Measurements from ENCODE around the gene STOX2.

The STOX2 gene

DNA sequence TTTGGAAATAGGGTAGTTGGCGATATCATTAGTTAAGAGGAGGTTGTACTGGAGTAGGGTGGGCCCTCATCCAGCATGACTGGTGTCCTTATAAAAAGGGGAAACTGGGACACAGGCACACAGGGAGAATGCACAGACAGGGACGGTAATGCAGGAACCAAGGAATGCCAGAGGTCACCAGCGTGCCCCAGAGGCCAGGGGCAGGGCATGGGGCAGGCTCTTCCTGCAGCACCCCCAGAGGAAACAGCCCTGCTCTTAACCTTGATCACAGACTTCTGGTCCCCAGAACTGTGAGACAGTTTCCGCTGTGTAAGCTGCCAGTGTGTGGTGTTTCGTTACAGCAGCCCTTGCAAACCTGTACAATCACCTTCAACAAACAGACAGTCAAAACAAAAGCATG lies 15.9 kb upstream of the STOX2 start:
- no peak for DNase-seq (ENCODE audit: low read depth)

DNA sequence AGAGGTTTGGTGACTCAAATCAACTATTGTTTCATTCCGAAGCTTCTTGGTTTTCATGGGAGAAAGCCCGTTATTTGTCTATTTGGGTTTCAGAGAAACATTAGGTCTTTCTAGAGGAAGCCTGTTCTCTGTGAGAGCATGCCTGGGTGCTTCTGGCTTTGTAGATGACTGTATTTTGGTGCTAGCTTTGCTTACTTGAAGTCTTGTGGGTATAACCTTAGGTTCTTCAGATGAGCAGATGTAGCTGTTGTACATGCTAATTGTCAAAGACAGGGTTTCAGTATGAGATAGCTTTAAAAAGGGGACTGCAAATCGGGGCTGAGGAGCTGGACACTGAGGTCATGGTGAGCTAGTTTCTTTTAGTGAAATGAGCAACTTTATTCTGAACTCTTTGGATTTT lies 7.9 kb upstream of the STOX2 start:
- DNase-seq (ENCODE audit: low read depth): no peak

DNA sequence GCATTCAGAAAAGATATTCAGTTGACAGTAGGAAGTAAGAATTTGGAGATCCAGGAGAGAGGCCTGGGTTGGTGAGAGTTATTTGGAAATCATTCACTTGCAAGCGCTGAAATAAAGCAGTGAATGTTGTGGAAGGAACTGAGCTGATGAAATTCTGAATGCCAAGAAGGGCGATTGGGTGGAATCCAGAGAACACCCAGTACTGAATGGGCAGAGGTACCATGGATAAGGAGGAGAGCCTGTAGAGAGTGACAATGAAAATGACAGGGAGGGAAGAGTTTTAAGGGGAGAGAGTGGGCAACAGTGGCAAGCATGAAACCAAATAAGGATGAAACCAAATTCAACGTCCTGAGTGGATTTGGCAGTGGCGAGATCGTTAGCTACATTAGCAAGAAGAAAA lies 6.7 kb upstream of the STOX2 start:
- DNase-seq (ENCODE audit: low read depth): no peak

DNA sequence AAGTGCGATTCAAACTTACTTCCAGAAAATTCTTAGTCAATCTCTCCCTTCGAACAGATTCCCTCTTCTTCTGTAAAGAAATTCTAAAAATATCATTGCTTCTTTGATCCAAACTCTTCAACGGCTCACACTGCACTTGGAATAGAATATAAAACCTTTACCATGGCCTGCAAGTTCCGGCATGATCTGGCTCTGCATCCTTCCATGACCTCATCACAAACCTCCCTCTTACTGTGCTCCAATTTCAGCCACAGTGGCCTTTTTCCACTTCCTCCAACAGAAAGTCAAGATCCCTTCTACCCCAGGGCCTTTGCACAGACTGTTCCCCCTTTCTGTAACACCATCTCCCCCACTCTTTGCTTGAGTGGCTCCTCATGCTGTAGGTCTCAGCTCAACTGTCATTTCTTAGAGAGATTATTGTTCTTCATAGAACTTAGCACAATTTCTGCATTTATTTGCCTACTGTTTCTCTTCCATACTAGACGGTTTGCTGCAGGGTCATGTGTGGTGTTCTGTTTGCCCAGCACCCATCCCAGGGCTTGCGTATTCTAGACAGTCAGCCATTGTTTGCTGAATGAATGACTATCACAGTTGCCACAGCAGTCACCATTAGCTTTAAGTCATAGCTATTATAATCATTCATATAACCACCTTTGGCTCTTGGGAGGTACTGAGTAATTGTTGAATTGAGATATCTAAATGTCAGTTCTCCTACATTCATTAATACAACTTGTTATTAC lies 1.9 kb upstream of the STOX2 start:
- DNase-seq (ENCODE audit: low read depth): no peak

DNA sequence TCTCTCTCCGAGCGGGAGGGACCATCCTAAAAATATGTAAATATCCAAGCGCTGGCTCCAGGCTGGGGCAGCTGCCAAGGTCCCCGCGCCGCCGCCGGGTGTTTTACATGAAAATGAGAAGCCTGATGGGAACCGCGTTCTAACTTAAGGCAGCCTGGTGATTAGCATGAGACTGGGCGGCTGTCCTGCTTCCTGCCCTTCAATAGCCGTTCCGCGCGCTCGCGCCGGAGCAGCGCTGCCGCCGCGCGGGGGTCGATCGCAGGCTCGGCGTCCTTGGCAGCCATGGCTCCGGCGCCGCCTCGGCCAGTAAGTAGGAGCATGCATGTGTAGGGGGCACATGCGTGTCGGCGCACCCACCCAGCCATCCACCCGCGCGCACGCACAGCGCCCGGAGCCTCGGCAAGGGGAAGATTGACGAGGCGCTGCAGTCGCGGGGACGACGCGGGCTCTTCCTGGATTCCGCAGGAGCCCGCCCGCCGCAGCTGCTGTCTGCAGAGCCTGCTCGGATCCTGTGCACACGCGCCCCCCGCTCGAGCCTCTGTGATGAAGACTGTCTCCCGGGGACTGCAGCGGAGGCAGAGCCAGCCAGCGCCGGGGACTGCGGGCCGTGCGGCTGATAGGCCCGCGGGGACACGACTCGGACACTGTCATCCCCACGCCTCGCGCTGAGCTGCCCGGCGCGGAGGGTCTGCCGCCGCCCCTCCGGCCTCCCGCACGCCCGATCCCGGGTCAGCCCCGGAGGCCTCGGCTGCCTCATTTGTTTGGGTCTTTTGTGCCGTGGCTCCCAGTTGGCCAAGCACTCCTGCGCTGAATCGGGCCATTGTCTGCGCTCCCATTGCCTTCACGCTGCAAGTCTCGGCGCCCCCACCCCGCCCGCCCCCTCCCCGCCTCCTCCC lies 734 bp downstream of the STOX2 start:
- DNase-seq (ENCODE audit: low read depth): peak; percentile 25

DNA sequence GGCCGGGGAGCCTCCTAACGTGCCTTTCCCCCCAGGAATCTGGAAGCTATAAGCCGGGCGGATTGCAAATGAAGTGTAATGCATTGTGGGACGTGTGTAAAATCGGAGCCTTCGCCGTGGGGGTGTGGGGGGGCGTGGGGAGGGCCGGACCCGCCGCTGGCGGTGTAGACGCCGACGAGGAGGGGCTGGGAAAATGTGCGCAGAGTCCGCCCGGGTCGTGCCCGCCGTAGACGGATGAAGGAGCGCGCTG lies 1.3 kb downstream of the STOX2 start:
- no peak for DNase-seq (ENCODE audit: low read depth)

DNA sequence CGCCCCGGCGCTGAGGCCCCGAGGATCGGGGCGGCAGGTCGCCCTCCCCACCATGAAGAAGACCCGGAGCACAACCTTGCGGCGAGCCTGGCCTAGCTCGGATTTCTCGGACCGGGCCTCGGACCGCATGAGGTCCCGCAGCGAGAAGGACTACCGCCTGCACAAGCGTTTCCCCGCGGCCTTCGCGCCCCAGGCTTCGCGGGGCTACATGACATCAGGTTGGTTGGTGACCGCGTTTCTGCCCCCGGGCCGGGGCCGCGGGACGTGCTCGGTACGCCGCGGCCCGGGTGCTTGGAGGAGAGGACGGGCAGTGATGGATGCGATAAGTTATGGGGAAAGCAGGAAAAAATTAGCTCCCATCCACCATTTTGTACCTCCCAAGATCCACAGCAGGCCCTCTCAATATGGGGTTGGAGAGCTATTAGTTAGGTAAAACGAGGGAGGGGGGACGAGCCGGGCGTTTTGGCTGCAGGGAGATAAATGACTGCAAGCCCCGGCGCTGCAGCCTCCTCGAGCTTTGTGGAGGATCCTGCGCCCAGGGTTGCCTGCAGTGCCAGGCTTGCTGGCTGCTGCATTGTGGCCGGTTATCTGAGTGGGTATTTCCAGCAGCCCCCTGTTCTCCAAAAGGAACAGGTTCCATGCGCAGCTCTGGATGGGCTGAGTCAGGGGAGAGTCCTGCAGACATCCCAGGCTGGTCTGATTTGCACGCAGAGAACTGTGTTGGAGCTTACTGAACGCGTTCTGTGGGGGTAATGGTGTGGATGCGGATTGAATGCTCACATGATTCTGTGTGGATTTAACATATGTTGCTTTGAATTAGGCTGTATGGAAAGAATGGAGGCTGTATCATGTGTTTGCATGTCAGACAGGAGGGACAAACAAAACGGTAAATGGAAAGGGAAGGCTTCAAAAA lies 1.9 kb downstream of the STOX2 start:
- no peak for DNase-seq (ENCODE audit: low read depth)

DNA sequence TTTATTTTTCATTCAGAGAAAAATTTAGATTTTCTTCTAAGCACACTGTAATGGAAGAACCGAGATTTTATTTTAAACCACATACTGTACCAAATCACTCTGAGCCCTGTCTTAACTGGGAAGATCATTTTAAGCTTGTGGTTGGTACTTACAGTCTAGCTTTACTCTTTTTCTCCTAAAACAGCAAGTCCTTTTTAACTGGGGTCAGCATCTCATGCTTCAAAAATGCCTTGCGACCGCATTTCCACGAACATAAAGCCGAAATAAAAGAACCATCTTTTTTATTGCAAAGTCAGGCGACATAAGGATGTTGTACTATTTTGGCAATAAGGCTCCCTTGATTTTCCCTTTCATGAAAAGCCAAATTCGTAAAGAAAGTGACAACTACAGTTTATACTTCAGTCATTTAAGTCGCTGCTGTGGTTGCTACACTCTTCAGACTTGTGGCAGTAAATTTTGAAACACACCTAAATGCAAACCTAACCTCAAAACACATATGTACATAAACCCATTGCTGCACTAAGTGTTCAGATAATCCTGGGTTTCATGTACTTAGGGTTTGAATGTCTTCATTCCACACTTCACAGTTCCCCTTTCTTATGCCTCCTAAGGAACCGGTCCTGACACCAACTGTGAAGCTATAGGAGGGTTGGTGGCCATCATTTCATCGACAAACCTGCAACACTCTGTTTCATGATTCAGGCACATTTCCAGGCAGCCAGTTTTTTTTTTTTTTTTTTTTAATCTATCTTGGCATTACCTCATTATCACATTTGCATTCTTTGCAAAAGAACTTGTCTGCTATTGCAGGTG lies 3.0 kb downstream of the STOX2 start:
- no peak for DNase-seq (ENCODE audit: low read depth)

DNA sequence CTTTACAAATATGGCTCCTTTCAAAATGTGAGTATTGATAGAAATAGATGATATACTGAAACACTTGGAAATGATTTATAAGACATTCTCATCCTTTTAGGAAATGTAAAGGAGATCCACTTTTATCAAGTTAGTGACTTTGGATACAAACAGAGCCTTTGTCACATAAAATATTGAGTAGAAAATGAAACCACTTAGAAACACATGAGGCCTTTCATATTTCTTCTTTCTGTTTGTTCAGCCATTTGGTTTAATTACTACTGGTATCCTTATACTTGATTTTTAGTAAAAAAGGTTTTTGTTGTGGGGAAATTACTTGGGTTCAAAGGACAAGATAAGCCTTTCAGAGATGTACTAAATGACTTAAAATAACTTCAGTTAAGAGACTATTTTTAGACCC lies 4.1 kb downstream of the STOX2 start:
- DNase-seq (ENCODE audit: low read depth): no peak

DNA sequence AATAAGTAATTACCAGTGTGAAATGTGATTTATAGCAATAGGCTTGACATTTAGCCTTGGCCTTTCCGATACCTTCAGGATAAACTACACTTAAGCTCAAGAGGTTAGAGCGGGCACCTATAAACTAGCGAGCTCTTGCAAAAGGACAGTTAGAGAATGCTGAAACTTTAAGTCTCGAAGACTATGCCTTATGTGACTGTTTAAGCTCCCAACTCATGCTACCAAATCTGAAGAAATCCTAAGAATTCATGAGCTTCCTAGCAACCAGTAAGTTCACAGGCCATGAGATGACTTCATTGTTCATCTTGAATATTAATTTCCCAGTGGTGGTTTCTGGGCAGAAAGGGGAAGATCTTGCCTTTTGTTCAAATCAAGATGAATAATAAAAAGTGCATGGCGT lies 4.7 kb downstream of the STOX2 start:
- DNase-seq (ENCODE audit: low read depth): no peak

DNA sequence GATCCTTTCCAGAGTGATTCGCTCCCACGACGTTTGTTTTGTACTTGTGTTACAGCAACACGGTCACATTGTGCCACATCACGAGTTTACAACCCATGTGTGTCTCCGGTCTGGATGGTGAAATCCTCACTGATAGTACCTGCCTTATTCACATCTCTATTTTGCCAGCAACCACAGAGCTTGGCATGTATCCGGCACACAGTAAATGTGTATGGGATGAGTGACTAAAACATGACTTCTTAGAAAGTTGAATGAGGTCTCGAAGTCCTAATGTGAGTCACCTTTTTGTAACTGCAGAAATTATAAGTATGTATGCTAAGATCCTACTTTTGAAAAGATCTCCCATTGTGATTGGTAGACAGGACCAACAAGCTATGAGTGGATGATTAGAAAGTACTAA lies 7.5 kb downstream of the STOX2 start:
- no peak for DNase-seq (ENCODE audit: low read depth)

DNA sequence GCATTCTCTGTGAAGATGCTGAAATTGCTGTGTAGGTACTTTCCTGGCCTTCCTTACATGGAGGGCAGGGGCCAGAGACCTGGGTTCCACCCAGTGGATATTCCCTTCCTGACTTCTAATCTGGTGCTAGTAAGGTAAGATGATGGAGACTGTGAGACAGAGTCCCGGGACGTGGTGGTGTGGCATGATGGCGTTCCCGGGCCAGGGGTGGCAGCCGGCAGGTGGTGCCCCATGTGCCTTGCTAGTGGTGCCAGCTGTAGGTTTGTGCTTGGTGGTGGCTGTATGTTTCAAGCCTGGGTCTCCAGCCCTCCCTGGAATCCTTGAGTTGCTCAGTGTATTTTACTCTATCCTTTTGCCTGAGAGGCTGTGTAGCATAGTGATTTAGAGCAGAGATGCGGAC lies 10.9 kb downstream of the STOX2 start:
- DNase-seq (ENCODE audit: low read depth): no peak

DNA sequence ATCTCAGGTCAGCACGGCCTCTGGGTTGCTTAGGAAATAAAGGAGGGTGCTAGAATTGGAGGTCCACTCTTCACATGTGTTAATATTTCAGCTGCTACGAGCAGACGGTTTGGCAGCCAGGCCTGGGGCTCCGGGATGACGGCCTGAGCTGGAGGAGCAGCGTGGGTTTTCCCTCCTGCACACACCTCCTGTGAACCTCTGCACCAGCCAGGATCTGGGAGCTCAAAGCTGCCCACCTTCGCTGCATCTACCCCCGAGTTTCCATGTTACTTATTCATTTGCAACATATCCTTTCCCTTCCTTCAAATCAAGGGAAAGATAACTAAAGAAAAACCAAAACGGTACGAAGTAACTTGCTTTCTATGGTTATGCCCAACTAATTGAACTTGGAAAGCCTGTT lies 13.6 kb downstream of the STOX2 start:
- DNase-seq (ENCODE audit: low read depth): no peak

DNA sequence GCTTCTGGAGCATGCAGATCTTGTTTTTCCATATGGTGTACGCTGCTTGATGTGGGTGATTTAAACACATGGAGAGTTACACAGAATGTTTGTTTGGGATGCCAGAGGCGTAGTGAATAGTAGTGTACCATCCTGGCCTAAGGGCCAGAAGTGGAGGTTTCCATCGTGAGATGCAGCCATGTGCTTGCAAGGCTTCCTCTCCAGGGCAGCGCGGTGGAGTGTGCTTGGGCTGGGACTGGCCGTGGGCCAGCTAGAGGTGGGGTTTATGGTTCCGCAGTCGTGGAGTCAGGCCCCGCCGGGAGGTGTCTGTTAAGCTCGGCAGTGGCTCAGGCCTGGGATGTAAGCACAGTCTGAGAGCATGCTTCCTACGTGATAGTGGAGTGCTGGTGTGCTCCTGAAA lies 14.0 kb downstream of the STOX2 start:
- no peak for DNase-seq (ENCODE audit: low read depth)

DNA sequence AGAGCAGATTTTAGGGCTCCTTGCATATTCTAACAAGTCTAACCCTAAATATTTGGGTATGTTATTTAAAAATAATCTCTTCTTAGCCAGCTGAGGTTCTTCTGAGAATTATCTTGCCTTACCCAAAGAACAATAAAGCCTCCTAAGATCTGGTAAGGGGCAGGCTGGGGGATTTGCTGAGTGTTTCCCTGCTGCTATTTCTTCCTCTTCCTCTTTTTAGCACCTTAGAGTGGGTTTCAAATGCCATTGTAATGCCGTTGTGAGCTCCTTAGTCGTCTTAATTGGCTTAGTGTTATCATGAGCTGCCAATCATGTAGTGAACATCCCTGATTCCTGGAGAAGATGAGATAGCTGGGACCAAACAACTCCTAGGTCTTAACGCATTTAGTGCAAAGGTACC lies 15.4 kb downstream of the STOX2 start:
- no peak for DNase-seq (ENCODE audit: low read depth)

DNA sequence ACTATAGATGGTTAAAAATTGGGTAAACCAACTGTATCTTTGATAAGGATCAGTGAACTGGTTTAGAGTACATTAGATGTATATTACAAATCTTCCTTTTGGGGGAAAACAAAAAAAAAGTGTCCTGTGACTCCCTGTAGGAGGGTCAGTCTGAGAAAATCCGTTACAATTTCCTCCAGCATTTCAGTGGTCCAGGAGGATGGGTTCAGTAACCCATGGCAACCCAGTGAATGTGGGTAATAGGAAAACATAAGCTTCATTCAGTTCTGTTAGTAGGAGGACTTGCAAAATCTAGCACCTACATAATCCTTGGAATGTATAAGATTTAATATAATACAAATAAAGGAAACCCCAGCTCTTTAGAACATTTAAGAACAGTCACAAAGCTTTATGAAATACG lies 16.2 kb downstream of the STOX2 start:
- no peak for DNase-seq (ENCODE audit: low read depth)

DNA sequence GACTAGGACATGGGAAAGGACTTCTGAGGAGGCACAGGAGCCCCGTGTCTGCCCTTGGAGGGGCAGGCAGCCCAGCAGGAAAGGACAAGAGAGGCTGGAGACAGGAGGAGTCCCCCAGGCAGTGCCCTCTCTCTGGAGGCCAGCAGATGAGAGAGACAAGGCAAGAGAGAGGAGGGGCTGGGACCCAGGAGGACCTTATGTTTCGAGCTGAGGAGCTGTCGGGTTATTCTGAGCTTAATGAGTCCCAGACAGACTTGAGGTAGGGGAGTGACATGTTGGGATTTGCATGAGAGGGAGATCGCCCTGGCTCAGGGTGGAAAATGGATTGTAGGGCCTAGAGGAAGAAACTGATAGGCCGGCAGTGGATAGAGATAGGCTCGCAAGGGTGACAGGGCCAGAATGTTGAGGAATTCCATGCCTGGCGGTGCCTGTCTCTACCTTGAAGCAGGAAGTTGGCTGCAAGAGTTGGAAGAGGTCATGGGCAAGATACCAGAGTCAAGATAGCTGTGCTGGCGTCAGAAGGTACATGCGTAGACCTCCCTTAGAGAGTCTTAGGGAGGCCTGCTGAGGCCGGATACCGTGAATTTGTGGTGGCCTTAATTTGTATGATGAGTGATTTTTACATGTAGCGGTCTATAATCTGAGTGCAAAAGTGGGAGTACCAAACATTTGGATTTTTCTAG lies 19.4 kb downstream of the STOX2 start:
- DNase-seq (ENCODE audit: low read depth): no peak

DNA sequence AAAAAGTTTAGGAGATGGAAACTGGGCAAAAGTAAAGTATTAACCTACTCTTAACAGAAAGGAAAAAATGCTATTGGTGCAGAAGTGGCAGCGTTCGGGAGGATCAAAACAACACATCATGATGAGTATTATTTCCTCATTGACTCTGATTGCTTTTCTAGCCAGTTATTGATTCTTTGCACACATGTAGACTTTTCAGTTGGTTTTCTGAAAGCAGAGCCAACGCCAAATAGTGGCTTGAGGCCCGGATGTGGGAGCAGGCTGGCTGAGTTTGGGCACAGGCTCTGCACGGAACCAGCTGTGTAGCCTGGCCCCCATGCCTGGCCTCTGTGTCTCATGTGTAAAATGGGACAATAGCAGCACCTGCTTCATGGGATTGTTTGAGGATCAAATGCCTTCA lies 21.8 kb downstream of the STOX2 start:
- DNase-seq (ENCODE audit: low read depth): no peak

DNA sequence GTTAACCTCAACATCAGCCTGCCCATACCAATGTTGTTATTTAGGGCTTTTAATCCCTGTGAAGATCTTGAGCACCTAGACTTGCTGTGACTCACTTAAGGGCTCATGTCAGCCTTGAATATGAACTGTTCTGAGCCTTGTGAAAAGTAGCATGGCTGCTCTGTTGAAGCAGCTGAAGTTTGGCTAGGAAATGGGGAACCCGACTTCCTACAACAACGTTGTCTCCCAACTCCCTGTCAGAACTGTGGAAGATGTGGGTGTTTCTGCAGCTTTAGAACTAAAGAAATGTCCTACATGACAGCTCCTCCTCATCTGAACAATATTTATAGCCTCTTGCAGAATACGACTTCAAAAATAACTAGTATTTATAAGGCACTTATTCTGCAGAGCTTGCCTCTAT lies 27.5 kb downstream of the STOX2 start:
- DNase-seq (ENCODE audit: low read depth): no peak

DNA sequence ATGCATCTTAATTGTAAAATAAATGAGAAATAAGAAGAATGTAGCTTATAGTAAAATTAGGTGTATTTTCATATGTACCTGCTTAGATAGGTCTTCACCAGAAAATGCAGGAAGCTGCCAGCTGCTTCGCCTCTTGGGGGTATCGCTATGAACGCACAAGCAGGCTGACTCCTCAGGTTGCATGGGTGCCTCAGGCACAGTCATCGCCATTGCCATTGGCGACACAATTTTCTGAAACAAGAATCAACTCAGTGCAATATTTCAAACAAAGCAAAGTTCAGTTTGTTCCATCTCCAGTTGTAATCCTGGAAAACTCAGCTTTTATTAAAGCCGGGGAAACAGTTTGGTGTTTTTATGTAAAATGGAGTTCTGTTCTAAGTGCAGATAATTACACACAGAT lies 29.7 kb downstream of the STOX2 start:
- DNase-seq (ENCODE audit: low read depth): no peak

DNA sequence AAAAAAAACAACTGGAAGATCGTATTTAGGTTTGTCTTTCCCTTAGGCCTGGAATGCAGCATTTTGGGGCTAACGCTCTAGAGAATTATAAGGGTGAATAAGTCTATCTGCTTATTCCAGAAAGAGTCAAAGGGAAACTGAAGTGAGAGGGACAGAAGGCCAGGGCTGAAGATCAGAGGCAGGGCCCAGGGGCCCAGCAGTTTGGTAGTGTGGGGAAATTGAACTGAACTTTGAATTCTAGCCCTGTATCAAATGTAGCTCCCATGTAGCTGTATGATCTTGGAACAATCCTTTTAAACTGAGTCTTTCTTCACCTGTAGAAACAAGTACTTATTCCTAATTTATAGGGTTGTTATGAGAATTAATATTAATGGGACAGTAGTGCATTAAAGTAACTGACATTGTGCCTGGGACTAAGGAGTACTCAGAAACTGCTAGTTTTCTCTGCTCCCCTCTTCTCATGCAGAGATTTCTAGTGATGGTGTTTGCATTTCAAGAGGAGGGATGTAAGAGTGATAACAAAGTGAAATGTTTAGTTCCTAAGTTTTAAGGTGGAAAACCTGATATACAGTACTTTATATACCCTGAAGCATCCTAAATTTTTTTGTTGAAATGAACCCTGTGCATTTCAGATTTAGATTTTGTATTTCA lies 30.4 kb downstream of the STOX2 start:
- no peak for DNase-seq (ENCODE audit: low read depth)

Measured in iris pigment epithelial cell (primary cell).